Upper lobe of left lung (tissue), 4 donors: ENCODE results near the gene DOCK1.

ENCODE experiments used
- CTCF ChIP-seq, 6 experiments: fragments of 450-650 bp in 4 of 6; fragments of 200-600 bp in 2 of 6; sonication (generic) in 2 of 6; IDR thresholded peaks; one replicate each; pipeline ENCODE4 v1.5.1; 2016 to 2019; ENCODE audit warnings: antibody characterized with exemption in 6 of 6
- POLR2A ChIP-seq, 4 donors: fragments of 450-650 bp; IDR thresholded peaks; one replicate each; pipeline ENCODE4 v1.5.1; 2016 to 2017; ENCODE audit warnings: antibody characterized with exemption in 4 of 4, mild to moderate bottlenecking in 2 of 4
- POLR2AphosphoS5 ChIP-seq, 2 donors: sonication (generic); formaldehyde crosslinking; IDR thresholded peaks; one replicate each; pipeline ENCODE4 v1.5.1; 2017; ENCODE audit warnings: antibody characterized with exemption in 2 of 2

- TF ChIP-seq CTCF (IDR thresholded peaks at IDR 0.05) (no peak), POLR2A (IDR thresholded peaks at IDR 0.05) (no peak), POLR2AphosphoS5 (IDR thresholded peaks at IDR 0.05) (no peak)
Observed at GRCh38 chr10:127041552-127041951, 136.3 kb downstream of the DOCK1 start.
